Tibial artery (tissue), 4 donors: ENCODE measurements around the gene ABCB8.
A peak's percentile ranks its signal among the peaks of the same experiment; 100 is the strongest.

ENCODE experiments used
- DNase-seq, 2 donors: peaks; one replicate each; pipeline ENCODE4 v3.0.0-alpha.2; 2019
- H3K27ac ChIP-seq, 2 donors: fragments of 200-600 bp; sonication (generic) in 1 of 2; 1 replicate in 1 of 2; 2 replicates in 1 of 2; pipeline ENCODE4 v1.5.1; 2018 to 2019; ENCODE audit warnings: mild to moderate bottlenecking in 1 of 2
- H3K27me3 ChIP-seq, 2 donors: fragments of 200-600 bp; sonication (generic) in 1 of 2; one replicate each; pipeline versions ENCODE4 v1.5.1 to v1.6.0; 2016 to 2019
- H3K36me3 ChIP-seq, 3 donors: fragments of 200-600 bp; sonication (generic) in 2 of 3; one replicate each; pipeline ENCODE4 v1.5.1; 2016 to 2019; ENCODE audit warnings: mild to moderate bottlenecking in 2 of 3
- H3K4me1 ChIP-seq, 4 donors: fragments of 200-600 bp; sonication (generic) in 2 of 4; 1 replicate in 3 of 4; 2 replicates in 1 of 4; pipeline ENCODE4 v1.5.1; 2016 to 2019
- H3K4me3 ChIP-seq, 2 donors: fragments of 200-600 bp; sonication (generic) in 1 of 2; 1 replicate in 1 of 2; 2 replicates in 1 of 2; pipeline ENCODE4 v1.5.1; 2018 to 2019; ENCODE audit warnings: mild to moderate bottlenecking in 2 of 2
- H3K9me3 ChIP-seq, 3 donors: fragments of 200-600 bp; sonication (generic) in 1 of 3; one replicate each; pipeline ENCODE4 v1.5.1; 2016 to 2019
- CTCF ChIP-seq, 2 experiments: fragments of 200-600 bp in 1 of 2; fragments of 450-650 bp in 1 of 2; IDR thresholded peaks; one replicate each; pipeline ENCODE4 v1.5.1; 2017 to 2019; ENCODE audit warnings: antibody characterized with exemption in 2 of 2, mild to moderate bottlenecking in 1 of 2, moderate library complexity in 1 of 2
- intact Hi-C: fragments of 100-400 bp; cut with DNase I; formaldehyde crosslinking; loops from one replicate; pipeline ENCODE4 v1.15.0; 2023; ENCODE audit warnings: low total_unique reads

The ABCB8 gene

DNA sequence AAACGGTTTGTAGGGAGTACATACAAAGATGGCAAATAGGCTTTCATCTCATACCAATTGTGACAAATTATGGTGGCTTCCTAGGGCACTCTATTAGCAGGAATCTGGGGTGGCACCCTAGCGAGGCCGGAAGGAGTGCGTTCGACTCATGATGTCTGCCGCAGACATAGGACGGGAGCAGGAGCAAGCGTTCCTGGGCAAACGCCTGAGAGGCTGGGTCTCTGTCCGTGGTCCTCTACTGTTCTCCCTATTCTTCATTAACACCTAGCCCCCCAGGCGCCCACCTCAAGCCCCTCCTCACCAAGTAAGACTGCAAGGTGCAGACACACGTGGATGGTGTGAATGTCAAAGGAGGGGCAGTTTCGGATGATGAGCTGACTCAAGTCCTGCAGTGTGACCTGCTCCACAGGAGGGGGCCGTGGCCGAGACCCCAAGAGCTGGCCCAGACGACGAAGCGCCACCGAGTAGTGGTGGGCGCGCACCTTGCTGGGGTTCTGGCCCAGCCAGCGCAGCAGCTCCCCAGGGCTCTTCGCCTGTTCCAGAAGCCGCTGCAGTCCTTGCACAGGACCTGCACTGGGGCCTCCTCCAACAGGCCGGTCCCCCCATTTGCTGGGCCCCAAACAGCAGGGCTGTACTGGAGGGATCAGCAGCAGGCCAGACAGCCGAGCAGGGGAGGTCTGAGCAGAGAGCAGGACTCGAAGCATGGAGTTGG, 51.1 kb downstream of the ABCB8 start:
- Histone ChIP-seq H3K27ac (peak overlapping the region; percentile 98 to 99), H3K27me3 (no peaks in the 10 kb centered on the region), H3K9me3 (no peaks in the 10 kb centered on the region), H3K4me3 (peak overlapping the region; percentile 89 to 95), H3K36me3 (peaks cover 8 to 34% (median 32%) of the 10 kb centered on the region in 3 donors), H3K4me1 (peaks cover 0 to 63% (median 45%) of the 10 kb centered on the region in 4 donors)
- DNase-seq: peak in 1 of 2 donors; percentile 64
- no peak for TF ChIP-seq CTCF (IDR thresholded peaks at IDR 0.05)
- intact Hi-C loops: no loop called here

DNA sequence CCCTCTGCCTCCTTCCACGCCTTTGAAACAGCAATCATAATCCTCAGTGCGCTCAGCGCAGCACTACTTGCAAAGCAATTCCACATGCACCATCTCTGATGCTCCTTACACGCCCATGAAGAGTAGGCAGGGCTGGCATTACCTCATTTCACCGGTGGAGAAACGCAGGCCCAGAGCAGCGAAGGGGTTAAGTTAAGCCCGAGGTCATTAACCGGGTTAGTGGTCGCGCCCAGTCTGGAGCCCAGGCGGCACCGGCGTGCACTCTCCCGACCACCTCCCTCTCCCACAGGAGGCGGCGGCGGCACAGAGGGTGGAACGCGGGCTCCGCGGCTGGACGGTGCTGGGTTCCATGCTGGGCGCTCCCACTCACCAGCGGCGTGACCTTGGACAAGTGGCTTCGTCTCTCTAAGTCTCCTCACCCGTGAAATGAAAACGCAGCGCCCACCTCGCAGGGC, 51.8 kb downstream of the ABCB8 start:
- H3K4me3 ChIP-seq: peak overlapping the region; percentile 89 to 95
- H3K4me1 ChIP-seq: peaks cover 0 to 63% (median 46%) of the 10 kb centered on the region in 4 donors
- H3K9me3 ChIP-seq: no peaks in the 10 kb centered on the region
- peak overlapping the region; percentile 98 to 99 for H3K27ac ChIP-seq
- peaks cover 2 to 26% (median 25%) of the 10 kb centered on the region in 3 donors for H3K36me3 ChIP-seq
- TF ChIP-seq CTCF (IDR thresholded peaks at IDR 0.05): no peak
- intact Hi-C loops: no loop called here
- DNase-seq: peak in 1 of 2 donors; percentile 60
- H3K27me3 ChIP-seq: no peaks in the 10 kb centered on the region

GRCh38 chr7:151080522-151081169, 52.4 kb downstream of the ABCB8 start, which contains the start of gene FASTK:
Gene FASTK, minus strand, starts transcription at chr7:151080809. Its CDS starts 43 bp downstream, at chr7:151080766.
- H3K4me1 ChIP-seq: peaks cover 0 to 69% (median 52%) of the 10 kb centered on the region in 4 donors
- intact Hi-C loops: no loop called here

DNA sequence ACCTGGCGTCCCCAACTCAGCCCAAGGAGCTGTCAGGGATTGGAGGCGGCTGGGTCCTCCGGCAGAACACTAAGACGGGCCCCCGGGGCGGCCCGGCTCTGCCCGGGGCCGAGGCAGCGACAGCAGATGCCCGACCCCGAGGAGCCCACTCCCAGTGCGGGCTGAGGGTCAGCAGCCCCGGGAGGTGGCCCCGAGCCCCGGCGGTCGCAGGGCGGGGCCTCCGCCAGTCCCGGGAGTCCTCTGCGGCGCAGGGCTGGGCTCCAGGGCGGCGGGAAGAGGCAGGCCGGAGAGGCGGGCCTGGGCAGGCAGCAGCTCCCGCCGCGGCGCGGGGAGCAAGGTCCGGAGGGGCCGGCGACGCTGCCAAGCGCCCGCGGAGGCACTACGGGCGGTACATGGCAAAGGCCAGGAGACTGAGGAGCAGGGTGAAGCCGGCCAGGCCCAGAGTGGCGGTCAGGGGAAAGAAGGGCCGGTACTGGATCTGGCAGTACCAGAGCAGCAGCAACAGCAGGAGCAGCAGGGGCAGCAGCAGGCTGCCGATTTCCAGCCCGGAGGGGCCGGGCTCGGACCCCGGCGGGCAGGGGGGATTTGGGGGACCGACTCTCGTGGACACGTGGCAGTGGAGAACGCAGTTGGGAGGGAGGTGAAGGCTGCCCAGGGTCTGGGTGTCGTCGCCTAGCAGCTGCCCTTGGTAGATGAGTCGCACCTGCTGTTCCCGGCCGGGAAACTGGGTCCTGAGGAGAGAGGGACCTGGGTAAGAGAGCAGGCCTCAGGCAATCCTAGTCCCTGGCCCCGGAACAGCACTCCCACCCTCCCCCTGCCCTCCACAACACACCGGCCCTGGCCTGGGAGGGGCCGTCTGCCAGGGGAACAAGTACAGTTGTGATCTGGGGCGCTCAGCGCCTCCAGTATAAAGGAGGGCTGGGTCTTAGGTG, 53.2 kb downstream of the ABCB8 start:
- H3K36me3 ChIP-seq: peaks cover 0 to 13% (median 11%) of the 10 kb centered on the region in 3 donors
- no peaks in the 10 kb centered on the region for H3K27me3 ChIP-seq
- intact Hi-C loops: no loop called here
- TF ChIP-seq CTCF (IDR thresholded peaks at IDR 0.05): no peak
- H3K9me3 ChIP-seq: no peaks in the 10 kb centered on the region
- peak overlapping the region; percentile 89 to 95 for H3K4me3 ChIP-seq
- H3K27ac ChIP-seq: peak overlapping the region; percentile 98 to 99
- peak in 1 of 2 donors; percentile 80 for DNase-seq
- H3K4me1 ChIP-seq: peaks cover 0 to 72% (median 53%) of the 10 kb centered on the region in 4 donors

More at GRCh38 chr7:151080522-151081169, 52.4 kb downstream of the ABCB8 start, which contains the start of gene FASTK:
- TF ChIP-seq CTCF (IDR thresholded peaks at IDR 0.05): no peak
- peak; percentile 92 to 95 for DNase-seq
- Histone ChIP-seq H3K27ac (peak within 1 kb of the TSS; percentile 98 to 99), H3K4me3 (peak within 1 kb of the TSS; percentile 89 to 95), H3K36me3 (peaks cover 0 to 21% (median 19%) of the 10 kb centered on the region in 3 donors), H3K27me3 (no peaks in the 10 kb centered on the region), H3K9me3 (no peaks in the 10 kb centered on the region)
